Breast epithelium (tissue), 3 donors: ENCODE measurements around the gene RNF130.

Source experiments
- CTCF ChIP-seq, 3 donors: fragments of 450-650 bp; IDR thresholded peaks; one replicate each; pipeline ENCODE4 v1.5.1; 2016 to 2017; ENCODE audit warnings: antibody characterized with exemption in 3 of 3, mild to moderate bottlenecking in 3 of 3, moderate library complexity in 3 of 3
- POLR2A ChIP-seq: fragments of 450-650 bp; IDR thresholded peaks from one replicate; pipeline ENCODE4 v1.6.1; 2016; ENCODE audit warnings: antibody characterized with exemption, mild to moderate bottlenecking, moderate library complexity

DNA sequence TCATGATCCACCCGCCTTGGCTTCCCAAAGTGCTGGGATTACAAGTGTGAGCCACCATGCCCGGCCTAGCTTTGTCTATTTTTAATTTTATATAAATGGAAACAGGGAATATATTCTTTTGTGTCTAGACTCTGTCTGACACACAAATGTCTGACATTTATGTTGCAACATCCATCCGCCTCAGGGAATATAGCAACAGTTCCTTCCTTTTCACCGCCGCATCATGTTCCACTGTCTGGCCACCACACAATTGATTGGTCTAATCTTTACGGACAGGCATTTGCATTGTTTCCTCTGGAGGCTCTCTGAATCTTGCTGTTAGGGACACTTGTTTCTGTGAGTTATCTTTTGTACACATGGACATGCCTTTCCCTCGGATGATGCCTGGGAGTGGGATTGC lies 143.7 kb downstream of the RNF130 start:
- TF ChIP-seq CTCF (IDR thresholded peaks at IDR 0.05) (no peak), POLR2A (no peak)
